AG04450 (cell line): ENCODE data around the gene ERBB2. TPM values are rescaled to one million over a fixed set of nuclear protein-coding genes. Genes with fewer than 3 reads are reported as not detected.

ENCODE experiments used
- CTCF ChIA-PET: fragments of 300-600, 350-600 bp; formaldehyde crosslinking; extraction: SDS; loops from one replicate; lab custom pipeline; 2022; ENCODE audit warnings: antibody characterized with exemption, inconsistent platforms; lab: Charles Lee
- POLR2A ChIA-PET: fragments of 350-600 bp; formaldehyde crosslinking; extraction: SDS; loops from one replicate; lab custom pipeline; 2021; ENCODE audit warnings: antibody characterized with exemption, inconsistent platforms; lab: Yijun Ruan, JAX
- DNase-seq: peaks from one replicate; pipeline ENCODE4 v3.0.0-alpha.2; 2011; ENCODE audit warnings: low read depth, low spot score
- H3K27ac ChIP-seq: one replicate; pipeline ENCODE4 v1.5.1; 2012; ENCODE audit warnings: low read depth, low read length, control low read depth
- H3K27me3 ChIP-seq: one replicate; pipeline ENCODE4 v1.6.0; 2012; ENCODE audit warnings: low read length; ENCODE audit not compliant: control insufficient read depth, insufficient read depth
- H3K4me3 ChIP-seq: 2 replicates; pipeline ENCODE4 v1.5.1; 2011; ENCODE audit warnings: mild to moderate bottlenecking, low read depth, low read length, control low read depth
- H3K9me3 ChIP-seq: 2 replicates; pipeline ENCODE4 v1.5.1; 2012; ENCODE audit warnings: low read length; ENCODE audit not compliant: control insufficient read depth, insufficient read depth
- polyA plus RNA-seq: library from polyadenylated mRNA; depleted of rRNA; stranded (reverse); fragments of >200 nt; gene quantifications from 2 replicates; pipeline ENCODE4 v1.2.3, GENCODE V29; 2011
- TF ChIP-seq, protein P1 (sequence below): IDR thresholded peaks from 2 replicates; pipeline ENCODE4 v1.5.1; 2011; ENCODE audit warnings: low read depth, low read length, control low read depth, inconsistent platforms

Gene ERBB2
- polyA plus RNA-seq, 1 experiment = 21.2 TPM

DNA sequence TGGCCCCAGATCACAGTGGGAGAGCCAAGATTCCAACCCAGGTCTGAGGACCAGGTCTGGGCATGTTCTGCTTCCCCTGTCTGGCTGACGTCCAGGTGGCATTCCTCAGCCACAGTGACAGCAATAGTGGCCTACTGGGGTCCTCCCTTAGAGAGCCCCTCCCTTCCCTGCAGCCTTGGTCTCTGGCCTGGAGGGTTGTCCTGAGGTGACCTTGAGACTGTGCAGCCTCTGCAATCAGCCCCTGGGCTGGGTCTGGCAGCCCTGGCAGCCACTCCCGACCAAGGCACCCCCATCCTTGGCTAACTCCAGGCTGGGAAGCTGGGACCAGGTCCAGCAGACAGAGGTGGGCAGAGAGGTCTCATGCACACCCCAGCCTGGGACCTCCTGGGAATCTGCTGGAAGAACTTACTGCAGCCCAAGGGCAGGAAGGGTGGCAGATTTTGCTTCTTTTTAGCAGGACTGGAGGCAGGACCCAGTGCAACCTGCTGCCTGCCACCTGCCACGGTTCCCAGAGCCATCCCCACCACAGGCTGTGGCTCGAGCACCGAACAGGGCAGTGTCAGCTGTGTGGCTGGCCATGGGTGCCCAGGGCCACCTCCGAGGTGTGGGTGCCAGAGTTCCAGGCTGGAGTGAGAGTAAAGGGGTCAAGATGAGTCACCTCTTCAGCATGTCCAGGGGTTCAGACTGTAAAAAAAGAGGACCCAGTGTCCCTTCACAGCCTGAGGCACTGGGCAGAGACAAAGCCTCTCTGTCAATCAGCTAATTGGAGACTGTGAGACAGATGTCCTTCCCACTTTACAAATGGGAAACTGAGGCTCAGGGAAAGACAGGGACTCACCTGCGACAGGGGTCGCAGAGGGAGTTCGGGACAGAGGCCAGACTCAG is 50.5 kb downstream of the ERBB2 start:
- no peak overlapping the region for H3K4me3 ChIP-seq
- peaks cover 11% of the 10 kb centered on the region for H3K27me3 ChIP-seq
- CTCF ChIA-PET = interaction anchor here (1.6 to 1.9 kb wide), 2 partner anchors 128 to 203 kb away, joined by 4 to 5 read pairs; no protein-coding TSS in a partner anchor
- H3K9me3 ChIP-seq = no peaks in the 10 kb centered on the region
- no peak overlapping the region for H3K27ac ChIP-seq
- DNase-seq = no peak
- POLR2A ChIA-PET = no interaction called here
- TF ChIP-seq, protein P1, sequence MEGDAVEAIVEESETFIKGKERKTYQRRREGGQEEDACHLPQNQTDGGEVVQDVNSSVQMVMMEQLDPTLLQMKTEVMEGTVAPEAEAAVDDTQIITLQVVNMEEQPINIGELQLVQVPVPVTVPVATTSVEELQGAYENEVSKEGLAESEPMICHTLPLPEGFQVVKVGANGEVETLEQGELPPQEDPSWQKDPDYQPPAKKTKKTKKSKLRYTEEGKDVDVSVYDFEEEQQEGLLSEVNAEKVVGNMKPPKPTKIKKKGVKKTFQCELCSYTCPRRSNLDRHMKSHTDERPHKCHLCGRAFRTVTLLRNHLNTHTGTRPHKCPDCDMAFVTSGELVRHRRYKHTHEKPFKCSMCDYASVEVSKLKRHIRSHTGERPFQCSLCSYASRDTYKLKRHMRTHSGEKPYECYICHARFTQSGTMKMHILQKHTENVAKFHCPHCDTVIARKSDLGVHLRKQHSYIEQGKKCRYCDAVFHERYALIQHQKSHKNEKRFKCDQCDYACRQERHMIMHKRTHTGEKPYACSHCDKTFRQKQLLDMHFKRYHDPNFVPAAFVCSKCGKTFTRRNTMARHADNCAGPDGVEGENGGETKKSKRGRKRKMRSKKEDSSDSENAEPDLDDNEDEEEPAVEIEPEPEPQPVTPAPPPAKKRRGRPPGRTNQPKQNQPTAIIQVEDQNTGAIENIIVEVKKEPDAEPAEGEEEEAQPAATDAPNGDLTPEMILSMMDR = no peak

DNA sequence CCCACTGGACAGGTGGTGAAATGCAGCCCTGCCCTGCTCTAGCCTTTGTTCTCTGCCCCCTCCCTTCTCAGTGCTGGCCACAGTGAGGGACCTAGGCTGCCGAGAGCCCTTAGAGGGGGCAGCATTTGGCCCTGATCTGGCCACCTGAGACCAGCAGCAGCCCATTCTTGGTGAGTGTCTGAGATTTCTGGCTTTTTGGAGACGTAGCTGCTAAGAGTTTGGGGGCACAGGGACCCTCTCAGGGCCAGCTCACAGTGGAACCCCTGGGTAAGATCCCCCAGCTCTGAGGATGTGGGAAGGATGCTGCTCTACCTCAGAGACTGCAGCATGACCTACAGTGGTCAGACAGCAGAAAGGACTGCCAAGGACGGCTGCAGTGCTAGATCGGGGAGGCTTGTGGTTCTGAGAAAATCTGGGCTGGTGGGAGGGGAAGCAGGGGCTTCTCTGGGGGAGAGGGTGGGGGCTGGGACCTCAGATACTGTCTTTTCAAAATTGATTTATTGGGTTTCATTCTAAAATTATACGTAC is 51.2 kb downstream of the ERBB2 start:
- DNase-seq = no peak
- CTCF ChIA-PET = no interaction called here
- TF ChIP-seq, protein P1 = no peak
- Histone ChIP-seq H3K9me3 (no peaks in the 10 kb centered on the region), H3K27ac (no peak overlapping the region), H3K27me3 (peaks cover 11% of the 10 kb centered on the region), H3K4me3 (no peak overlapping the region)
- POLR2A ChIA-PET = no interaction called here

- H3K4me3 ChIP-seq = no peak overlapping the region
- H3K27ac ChIP-seq = no peak overlapping the region
- peaks cover 14% of the 10 kb centered on the region for H3K27me3 ChIP-seq
- H3K9me3 ChIP-seq = no peaks in the 10 kb centered on the region
- TF ChIP-seq, protein P1 = no peak
- POLR2A ChIA-PET = interaction anchor here (0.6 kb wide), 1 partner anchor 25 kb away, joined by 11 read pairs; no protein-coding TSS in a partner anchor
- no peak for DNase-seq
- CTCF ChIA-PET = interaction anchor here (0.8 to 1.9 kb wide), 2 partner anchors 128 to 130 kb away, joined by 3 to 14 read pairs; no protein-coding TSS in a partner anchor
Observed at GRCh38 chr17:39751637-39752036, 51.8 kb downstream of the ERBB2 start.

DNA sequence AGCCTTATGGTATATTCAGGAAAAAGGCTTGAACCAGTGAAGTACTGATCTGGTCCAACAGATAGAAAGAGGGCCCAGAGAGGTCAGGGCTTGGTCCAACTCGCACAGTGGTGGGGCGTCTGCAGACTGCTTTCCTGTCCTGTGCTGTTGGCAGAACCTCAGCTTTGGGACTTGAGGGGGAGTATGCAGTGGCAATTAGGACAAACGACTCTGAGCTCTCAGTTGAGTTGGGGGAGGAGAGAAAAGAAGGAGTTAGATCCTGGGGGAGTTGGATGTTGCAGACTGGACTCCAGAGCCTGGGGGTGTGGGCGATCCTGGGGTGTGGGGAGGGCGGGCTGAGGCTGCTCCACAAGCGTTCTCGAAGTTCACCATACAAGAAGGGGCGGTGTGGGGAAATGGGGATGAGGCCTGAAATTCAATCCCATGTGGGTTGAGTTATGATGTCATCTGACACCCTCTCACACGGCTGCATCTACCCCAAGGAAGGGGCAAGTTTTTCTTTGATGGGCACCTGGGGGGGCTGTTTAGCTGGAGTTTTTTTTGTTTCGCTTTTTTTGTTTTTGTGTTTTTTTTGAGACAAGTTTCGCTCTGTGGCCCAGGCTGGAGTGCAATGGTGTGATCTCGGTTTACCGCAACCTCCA is 52.5 kb downstream of the ERBB2 start:
- no peak for DNase-seq
- POLR2A ChIA-PET = interaction anchor here (0.6 kb wide), 1 partner anchor 24 kb away, joined by 11 read pairs; no protein-coding TSS in a partner anchor

More for the DNA sequence above, 52.5 kb downstream of the ERBB2 start:
- Histone ChIP-seq H3K9me3 (no peaks in the 10 kb centered on the region), H3K27ac (no peak overlapping the region), H3K27me3 (peaks cover 14% of the 10 kb centered on the region), H3K4me3 (no peak overlapping the region)
- CTCF ChIA-PET = interaction anchor here (0.8 to 1.9 kb wide), 3 partner anchors 118 to 130 kb away, joined by 3 to 14 read pairs (median 3); no protein-coding TSS in a partner anchor
- TF ChIP-seq, protein P1 = no peak
